ENCODE measurements around the gene FCF1. TPM values are rescaled to one million over a fixed set of nuclear protein-coding genes. Genes with fewer than 3 reads are reported as not detected.

The FCF1 gene
- total and polyA plus RNA-seq, 9 of the 15 experiments (the other 6 are each of a cell fraction or from before 2014, with no cell fraction given) = 6.8 to 91.9 (median 40.0) TPM

DNA sequence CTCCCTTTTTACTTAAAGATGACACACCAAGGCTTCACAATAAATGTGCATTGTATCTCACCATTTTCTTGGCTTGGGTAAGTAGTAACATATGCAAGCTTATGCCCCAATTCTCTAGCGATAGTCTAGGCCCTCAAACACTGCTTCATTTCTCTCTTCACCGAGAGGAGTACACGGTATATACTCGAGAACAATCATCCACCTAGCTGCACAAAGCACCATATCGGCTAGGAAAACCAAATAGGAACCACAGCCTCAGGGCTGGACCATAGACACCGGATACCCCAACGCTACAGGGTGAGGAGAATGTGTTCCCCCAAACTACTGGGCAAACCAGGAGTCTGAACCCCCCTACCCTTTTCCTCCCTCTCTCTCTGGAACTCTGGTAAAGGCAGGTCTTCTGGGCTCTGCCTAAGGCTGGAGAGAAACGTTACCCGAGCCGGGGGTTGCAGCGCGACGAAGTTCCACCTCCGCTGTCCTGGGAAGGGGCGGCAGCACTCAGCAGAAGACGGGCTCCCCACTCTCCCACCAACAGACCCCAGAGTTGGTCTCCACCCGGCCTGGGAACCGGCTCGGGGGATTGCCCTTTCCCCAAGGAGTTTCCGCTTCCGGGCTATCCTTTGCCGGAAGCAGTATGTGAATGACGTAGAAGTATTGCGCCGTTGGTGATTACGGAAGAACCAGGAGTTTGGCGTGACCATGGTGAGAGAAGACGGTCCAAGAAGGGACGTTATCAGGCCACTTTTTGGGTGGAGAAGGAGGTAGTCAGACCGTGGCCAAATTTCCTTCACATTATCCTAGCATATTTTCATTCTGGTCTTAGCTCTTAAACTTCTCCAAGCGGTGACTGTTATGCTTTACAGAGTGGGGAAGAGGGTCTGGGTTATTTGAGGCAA lies at the start of gene FCF1, which contains the start of gene AREL1 (continued):
- TF ChIP-seq, protein P1, sequence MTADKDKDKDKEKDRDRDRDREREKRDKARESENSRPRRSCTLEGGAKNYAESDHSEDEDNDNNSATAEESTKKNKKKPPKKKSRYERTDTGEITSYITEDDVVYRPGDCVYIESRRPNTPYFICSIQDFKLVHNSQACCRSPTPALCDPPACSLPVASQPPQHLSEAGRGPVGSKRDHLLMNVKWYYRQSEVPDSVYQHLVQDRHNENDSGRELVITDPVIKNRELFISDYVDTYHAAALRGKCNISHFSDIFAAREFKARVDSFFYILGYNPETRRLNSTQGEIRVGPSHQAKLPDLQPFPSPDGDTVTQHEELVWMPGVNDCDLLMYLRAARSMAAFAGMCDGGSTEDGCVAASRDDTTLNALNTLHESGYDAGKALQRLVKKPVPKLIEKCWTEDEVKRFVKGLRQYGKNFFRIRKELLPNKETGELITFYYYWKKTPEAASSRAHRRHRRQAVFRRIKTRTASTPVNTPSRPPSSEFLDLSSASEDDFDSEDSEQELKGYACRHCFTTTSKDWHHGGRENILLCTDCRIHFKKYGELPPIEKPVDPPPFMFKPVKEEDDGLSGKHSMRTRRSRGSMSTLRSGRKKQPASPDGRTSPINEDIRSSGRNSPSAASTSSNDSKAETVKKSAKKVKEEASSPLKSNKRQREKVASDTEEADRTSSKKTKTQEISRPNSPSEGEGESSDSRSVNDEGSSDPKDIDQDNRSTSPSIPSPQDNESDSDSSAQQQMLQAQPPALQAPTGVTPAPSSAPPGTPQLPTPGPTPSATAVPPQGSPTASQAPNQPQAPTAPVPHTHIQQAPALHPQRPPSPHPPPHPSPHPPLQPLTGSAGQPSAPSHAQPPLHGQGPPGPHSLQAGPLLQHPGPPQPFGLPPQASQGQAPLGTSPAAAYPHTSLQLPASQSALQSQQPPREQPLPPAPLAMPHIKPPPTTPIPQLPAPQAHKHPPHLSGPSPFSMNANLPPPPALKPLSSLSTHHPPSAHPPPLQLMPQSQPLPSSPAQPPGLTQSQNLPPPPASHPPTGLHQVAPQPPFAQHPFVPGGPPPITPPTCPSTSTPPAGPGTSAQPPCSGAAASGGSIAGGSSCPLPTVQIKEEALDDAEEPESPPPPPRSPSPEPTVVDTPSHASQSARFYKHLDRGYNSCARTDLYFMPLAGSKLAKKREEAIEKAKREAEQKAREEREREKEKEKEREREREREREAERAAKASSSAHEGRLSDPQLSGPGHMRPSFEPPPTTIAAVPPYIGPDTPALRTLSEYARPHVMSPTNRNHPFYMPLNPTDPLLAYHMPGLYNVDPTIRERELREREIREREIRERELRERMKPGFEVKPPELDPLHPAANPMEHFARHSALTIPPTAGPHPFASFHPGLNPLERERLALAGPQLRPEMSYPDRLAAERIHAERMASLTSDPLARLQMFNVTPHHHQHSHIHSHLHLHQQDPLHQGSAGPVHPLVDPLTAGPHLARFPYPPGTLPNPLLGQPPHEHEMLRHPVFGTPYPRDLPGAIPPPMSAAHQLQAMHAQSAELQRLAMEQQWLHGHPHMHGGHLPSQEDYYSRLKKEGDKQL (CRISPR knock-in tag; IDR thresholded peaks at IDR 0.05; ENCODE audit: borderline replicate concordance) = no peak
- TF ChIP-seq ZNF224 (CRISPR knock-in tag; IDR thresholded peaks at IDR 0.05) (no peak), ZNF586 (CRISPR knock-in tag; conservative IDR thresholded peaks at IDR 0.05) (no peak), SRSF3 (IDR thresholded peaks at IDR 0.05; ENCODE audit: insufficient read depth, low read length) (no peak), MYBL2 (IDR thresholded peaks at IDR 0.05; ENCODE audit: low read depth) (no peak), MYBL2 (CRISPR knock-in tag; IDR thresholded peaks at IDR 0.05; ENCODE audit: borderline replicate concordance) (no peak), NRF1 (conservative IDR thresholded peaks at IDR 0.05 in 1 of 2, IDR thresholded peaks at IDR 0.05 in 1 of 2) (no peak), HEY1 (CRISPR knock-in tag; IDR thresholded peaks at IDR 0.05; ENCODE audit: borderline replicate concordance) (no peak), KAT8 (IDR thresholded peaks at IDR 0.05; ENCODE audit: low read depth) (no peak), ZKSCAN8 (CRISPR knock-in tag; IDR thresholded peaks at IDR 0.05) (no peak), FOXJ2 (tag; IDR thresholded peaks at IDR 0.05) (no peak), ILF3 (IDR thresholded peaks at IDR 0.05; ENCODE audit: borderline replicate concordance) (no peak)
- TF ChIP-seq, protein P2, sequence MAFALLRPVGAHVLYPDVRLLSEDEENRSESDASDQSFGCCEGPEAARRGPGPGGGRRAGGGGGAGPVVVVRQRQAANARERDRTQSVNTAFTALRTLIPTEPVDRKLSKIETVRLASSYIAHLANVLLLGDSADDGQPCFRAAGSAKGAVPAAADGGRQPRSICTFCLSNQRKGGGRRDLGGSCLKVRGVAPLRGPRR (CRISPR knock-in tag; IDR thresholded peaks at IDR 0.05) = no peak
- TF ChIP-seq, protein P3, sequence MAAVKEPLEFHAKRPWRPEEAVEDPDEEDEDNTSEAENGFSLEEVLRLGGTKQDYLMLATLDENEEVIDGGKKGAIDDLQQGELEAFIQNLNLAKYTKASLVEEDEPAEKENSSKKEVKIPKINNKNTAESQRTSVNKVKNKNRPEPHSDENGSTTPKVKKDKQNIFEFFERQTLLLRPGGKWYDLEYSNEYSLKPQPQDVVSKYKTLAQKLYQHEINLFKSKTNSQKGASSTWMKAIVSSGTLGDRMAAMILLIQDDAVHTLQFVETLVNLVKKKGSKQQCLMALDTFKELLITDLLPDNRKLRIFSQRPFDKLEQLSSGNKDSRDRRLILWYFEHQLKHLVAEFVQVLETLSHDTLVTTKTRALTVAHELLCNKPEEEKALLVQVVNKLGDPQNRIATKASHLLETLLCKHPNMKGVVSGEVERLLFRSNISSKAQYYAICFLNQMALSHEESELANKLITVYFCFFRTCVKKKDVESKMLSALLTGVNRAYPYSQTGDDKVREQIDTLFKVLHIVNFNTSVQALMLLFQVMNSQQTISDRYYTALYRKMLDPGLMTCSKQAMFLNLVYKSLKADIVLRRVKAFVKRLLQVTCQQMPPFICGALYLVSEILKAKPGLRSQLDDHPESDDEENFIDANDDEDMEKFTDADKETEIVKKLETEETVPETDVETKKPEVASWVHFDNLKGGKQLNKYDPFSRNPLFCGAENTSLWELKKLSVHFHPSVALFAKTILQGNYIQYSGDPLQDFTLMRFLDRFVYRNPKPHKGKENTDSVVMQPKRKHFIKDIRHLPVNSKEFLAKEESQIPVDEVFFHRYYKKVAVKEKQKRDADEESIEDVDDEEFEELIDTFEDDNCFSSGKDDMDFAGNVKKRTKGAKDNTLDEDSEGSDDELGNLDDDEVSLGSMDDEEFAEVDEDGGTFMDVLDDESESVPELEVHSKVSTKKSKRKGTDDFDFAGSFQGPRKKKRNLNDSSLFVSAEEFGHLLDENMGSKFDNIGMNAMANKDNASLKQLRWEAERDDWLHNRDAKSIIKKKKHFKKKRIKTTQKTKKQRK (IDR thresholded peaks at IDR 0.05; ENCODE audit: borderline replicate concordance, low read depth, low read length) = no peak
- TF ChIP-seq, protein P4, sequence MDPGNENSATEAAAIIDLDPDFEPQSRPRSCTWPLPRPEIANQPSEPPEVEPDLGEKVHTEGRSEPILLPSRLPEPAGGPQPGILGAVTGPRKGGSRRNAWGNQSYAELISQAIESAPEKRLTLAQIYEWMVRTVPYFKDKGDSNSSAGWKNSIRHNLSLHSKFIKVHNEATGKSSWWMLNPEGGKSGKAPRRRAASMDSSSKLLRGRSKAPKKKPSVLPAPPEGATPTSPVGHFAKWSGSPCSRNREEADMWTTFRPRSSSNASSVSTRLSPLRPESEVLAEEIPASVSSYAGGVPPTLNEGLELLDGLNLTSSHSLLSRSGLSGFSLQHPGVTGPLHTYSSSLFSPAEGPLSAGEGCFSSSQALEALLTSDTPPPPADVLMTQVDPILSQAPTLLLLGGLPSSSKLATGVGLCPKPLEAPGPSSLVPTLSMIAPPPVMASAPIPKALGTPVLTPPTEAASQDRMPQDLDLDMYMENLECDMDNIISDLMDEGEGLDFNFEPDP (CRISPR knock-in tag; IDR thresholded peaks at IDR 0.05) = no peak
